ENCODE measurements around the gene DKKL1. TPM values are rescaled to one million over a fixed set of nuclear protein-coding genes. Genes with fewer than 3 reads are reported as not detected.

DKKL1 gene
- total RNA-seq, 1 experiment from 2014 or later: 1.0 TPM

- H4K20me1 ChIP-seq (ENCODE audit: insufficient read depth): no peaks in the 10 kb centered on the region
- RAD21 ChIA-PET (ENCODE audit: low non-redundant PET in 1 of 2, low total read pairs in 2 of 2, uncharacterized antibody in 2 of 2, unreplicated experiment in 2 of 2): no interaction called here
- H3K4me2 ChIP-seq (ENCODE audit: low read length): no peak overlapping the region
- POLR2A ChIA-PET: interaction anchor here (1.2 kb wide), 1 partner anchor 54 kb away, joined by 3 read pairs; the partner anchor contains the start of gene ALDH16A1
- no peaks in the 10 kb centered on the region for H3K9me3 ChIP-seq (ENCODE audit: control insufficient read depth in 1 of 2, insufficient read depth in 1 of 2, low read depth in 1 of 2, low read length in 2 of 2)
- H3K4me1 ChIP-seq (ENCODE audit: control insufficient read depth in 1 of 2, insufficient read depth in 2 of 2, low read length in 2 of 2): peaks cover 6 to 8% of the 10 kb centered on the region in 2 experiments; a peak in 3 of 4 replicates
- no peak for TF ChIP-seq POLR2AphosphoS5 (IDR thresholded peaks at IDR 0.05; ENCODE audit: low read depth, low read length)
- no TSS peak for BruUV-seq (replicated peaks)
- intact Hi-C loops (cut with micrococcal nuclease): no loop called here
- DNase-seq (ENCODE audit: low read depth, low spot score) (no peak), ATAC-seq (no peak)
- no peak overlapping the region for H3K27ac ChIP-seq (ENCODE audit: low read depth, low read length)
- no peak overlapping the region for H2AFZ ChIP-seq (ENCODE audit: low read depth, low read length, poor library complexity, severe bottlenecking)
- H3K4me3 ChIP-seq (replicated peaks in 1 of 2; ENCODE audit: low read depth in 1 of 2, low read length in 2 of 2): no peak overlapping the region
- H3K36me3 ChIP-seq (ENCODE audit: control insufficient read depth in 1 of 2, insufficient read depth in 2 of 2, low read length in 2 of 2): no peaks in the 10 kb centered on the region
- CTCF ChIA-PET: no interaction called here
- H3K9me2 ChIP-seq (ENCODE audit: insufficient read depth): no peaks in the 10 kb centered on the region
- H3K27me3 ChIP-seq (ENCODE audit: insufficient read depth, low read length): no peaks in the 10 kb centered on the region
- H3K9ac ChIP-seq (ENCODE audit: low read length): no peak overlapping the region
- no peaks in the 10 kb centered on the region for H3K79me2 ChIP-seq (ENCODE audit: insufficient read depth, low read length)
These were observed 35.3 kb downstream of the DKKL1 start for GRCh38 chr19:49398931-49399330.

- Histone ChIP-seq H3K9me3 (ENCODE audit: control insufficient read depth in 1 of 2, insufficient read depth in 1 of 2, low read depth in 1 of 2, low read length in 2 of 2) (no peaks in the 10 kb centered on the region), H3K4me3 (replicated peaks in 1 of 2; ENCODE audit: low read depth in 1 of 2, low read length in 2 of 2) (no peak overlapping the region), H3K79me2 (ENCODE audit: insufficient read depth, low read length) (no peaks in the 10 kb centered on the region), H3K9me2 (ENCODE audit: insufficient read depth) (no peaks in the 10 kb centered on the region), H3K27me3 (ENCODE audit: insufficient read depth, low read length) (no peaks in the 10 kb centered on the region), H3K4me2 (ENCODE audit: low read length) (no peak overlapping the region), H3K4me1 (ENCODE audit: control insufficient read depth in 1 of 2, insufficient read depth in 2 of 2, low read length in 2 of 2) (peaks cover 10 to 13% of the 10 kb centered on the region in 2 experiments; a peak in 3 of 4 replicates), H2AFZ (ENCODE audit: low read depth, low read length, poor library complexity, severe bottlenecking) (no peak overlapping the region), H3K9ac (ENCODE audit: low read length) (no peak overlapping the region), H3K27ac (ENCODE audit: low read depth, low read length) (no peak overlapping the region), H3K36me3 (ENCODE audit: control insufficient read depth in 1 of 2, insufficient read depth in 2 of 2, low read length in 2 of 2) (no peaks in the 10 kb centered on the region), H4K20me1 (ENCODE audit: insufficient read depth) (no peaks in the 10 kb centered on the region)
- ChIA-PET POLR2A (no interaction called here), RAD21 (ENCODE audit: low non-redundant PET in 1 of 2, low total read pairs in 2 of 2, uncharacterized antibody in 2 of 2, unreplicated experiment in 2 of 2) (no interaction called here), CTCF (no interaction called here)
- ATAC-seq: no peak
- intact Hi-C loops (cut with micrococcal nuclease): no loop called here
- no TSS peak for BruUV-seq (replicated peaks)
- no peak for DNase-seq (ENCODE audit: low read depth, low spot score)
- no peak for TF ChIP-seq ELF1 (IDR thresholded peaks at IDR 0.05; ENCODE audit: borderline replicate concordance, low read depth)
- no peak for TF ChIP-seq CBX3 (IDR thresholded peaks at IDR 0.05; ENCODE audit: low read depth)
- TF ChIP-seq FOSL1 (IDR thresholded peaks at IDR 0.05; ENCODE audit: low read depth): no peak
- no peak for TF ChIP-seq CEBPB (IDR thresholded peaks at IDR 0.05; ENCODE audit: low read depth)
- TF ChIP-seq, protein P1, sequence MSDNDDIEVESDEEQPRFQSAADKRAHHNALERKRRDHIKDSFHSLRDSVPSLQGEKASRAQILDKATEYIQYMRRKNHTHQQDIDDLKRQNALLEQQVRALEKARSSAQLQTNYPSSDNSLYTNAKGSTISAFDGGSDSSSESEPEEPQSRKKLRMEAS (IDR thresholded peaks at IDR 0.05): no peak
- no peak for TF ChIP-seq REST (IDR thresholded peaks at IDR 0.05; ENCODE audit: low read depth)
- TF ChIP-seq, protein P2, sequence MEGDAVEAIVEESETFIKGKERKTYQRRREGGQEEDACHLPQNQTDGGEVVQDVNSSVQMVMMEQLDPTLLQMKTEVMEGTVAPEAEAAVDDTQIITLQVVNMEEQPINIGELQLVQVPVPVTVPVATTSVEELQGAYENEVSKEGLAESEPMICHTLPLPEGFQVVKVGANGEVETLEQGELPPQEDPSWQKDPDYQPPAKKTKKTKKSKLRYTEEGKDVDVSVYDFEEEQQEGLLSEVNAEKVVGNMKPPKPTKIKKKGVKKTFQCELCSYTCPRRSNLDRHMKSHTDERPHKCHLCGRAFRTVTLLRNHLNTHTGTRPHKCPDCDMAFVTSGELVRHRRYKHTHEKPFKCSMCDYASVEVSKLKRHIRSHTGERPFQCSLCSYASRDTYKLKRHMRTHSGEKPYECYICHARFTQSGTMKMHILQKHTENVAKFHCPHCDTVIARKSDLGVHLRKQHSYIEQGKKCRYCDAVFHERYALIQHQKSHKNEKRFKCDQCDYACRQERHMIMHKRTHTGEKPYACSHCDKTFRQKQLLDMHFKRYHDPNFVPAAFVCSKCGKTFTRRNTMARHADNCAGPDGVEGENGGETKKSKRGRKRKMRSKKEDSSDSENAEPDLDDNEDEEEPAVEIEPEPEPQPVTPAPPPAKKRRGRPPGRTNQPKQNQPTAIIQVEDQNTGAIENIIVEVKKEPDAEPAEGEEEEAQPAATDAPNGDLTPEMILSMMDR (IDR thresholded peaks at IDR 0.05 in 2 of 3, conservative IDR thresholded peaks at IDR 0.05 in 1 of 3; ENCODE audit: borderline replicate concordance in 1 of 3, insufficient read depth in 1 of 3, low read depth in 2 of 3, low read length in 2 of 3): no peak
- no peak for TF ChIP-seq SRF (IDR thresholded peaks at IDR 0.05; ENCODE audit: low read depth)
- no peak for TF ChIP-seq SIN3A (IDR thresholded peaks at IDR 0.05; ENCODE audit: low read depth)
- no peak for TF ChIP-seq TCF7L2 (IDR thresholded peaks at IDR 0.05; ENCODE audit: borderline replicate concordance, extremely low read depth, insufficient read depth, insufficient read length)
- TF ChIP-seq, protein P3, sequence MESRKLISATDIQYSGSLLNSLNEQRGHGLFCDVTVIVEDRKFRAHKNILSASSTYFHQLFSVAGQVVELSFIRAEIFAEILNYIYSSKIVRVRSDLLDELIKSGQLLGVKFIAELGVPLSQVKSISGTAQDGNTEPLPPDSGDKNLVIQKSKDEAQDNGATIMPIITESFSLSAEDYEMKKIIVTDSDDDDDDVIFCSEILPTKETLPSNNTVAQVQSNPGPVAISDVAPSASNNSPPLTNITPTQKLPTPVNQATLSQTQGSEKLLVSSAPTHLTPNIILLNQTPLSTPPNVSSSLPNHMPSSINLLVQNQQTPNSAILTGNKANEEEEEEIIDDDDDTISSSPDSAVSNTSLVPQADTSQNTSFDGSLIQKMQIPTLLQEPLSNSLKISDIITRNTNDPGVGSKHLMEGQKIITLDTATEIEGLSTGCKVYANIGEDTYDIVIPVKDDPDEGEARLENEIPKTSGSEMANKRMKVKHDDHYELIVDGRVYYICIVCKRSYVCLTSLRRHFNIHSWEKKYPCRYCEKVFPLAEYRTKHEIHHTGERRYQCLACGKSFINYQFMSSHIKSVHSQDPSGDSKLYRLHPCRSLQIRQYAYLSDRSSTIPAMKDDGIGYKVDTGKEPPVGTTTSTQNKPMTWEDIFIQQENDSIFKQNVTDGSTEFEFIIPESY (IDR thresholded peaks at IDR 0.05; ENCODE audit: extremely low read depth, insufficient replicate concordance, low read length): no peak
- TF ChIP-seq, protein P4, sequence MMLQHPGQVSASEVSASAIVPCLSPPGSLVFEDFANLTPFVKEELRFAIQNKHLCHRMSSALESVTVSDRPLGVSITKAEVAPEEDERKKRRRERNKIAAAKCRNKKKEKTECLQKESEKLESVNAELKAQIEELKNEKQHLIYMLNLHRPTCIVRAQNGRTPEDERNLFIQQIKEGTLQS (IDR thresholded peaks at IDR 0.05): no peak
These were observed 36.4 kb downstream of the DKKL1 start for GRCh38 chr19:49400029-49400428.
